Neural cell (in vitro differentiated cells): ENCODE measurements around the gene FAM168A. TPM values are rescaled to one million over a fixed set of nuclear protein-coding genes. Genes with fewer than 3 reads are reported as not detected.

ENCODE experiments used
- H2AFZ ChIP-seq: fragments of 200-600, 300-800 bp; sonication (generic), shearing (Covaris generic); 2 replicates; pipeline ENCODE4 v1.6.0; 2014; ENCODE audit warnings: low read depth, mild to moderate bottlenecking, antibody characterized with exemption, low read length, moderate library complexity
- H3F3A ChIP-seq: fragments of 200-600 bp; shearing (Covaris generic); 2 replicates; pipeline ENCODE4 v1.6.1; 2016; ENCODE audit warnings: mild to moderate bottlenecking, moderate library complexity, mixed read lengths, antibody characterized with exemption, low read length; ENCODE audit not compliant: insufficient read depth, poor library complexity, severe bottlenecking
- H3K27ac ChIP-seq: fragments of 200-600, 300-800 bp; sonication (generic), shearing (Covaris generic); 2 replicates; pipeline ENCODE4 v1.5.1; 2014; ENCODE audit warnings: mild to moderate bottlenecking, low read length, moderate library complexity
- H3K27me3 ChIP-seq: fragments of 300-800, 200-600 bp; sonication (generic), shearing (Covaris generic); 2 replicates; pipeline ENCODE4 v1.6.0; 2014; ENCODE audit warnings: mild to moderate bottlenecking, low read depth, low read length, moderate library complexity; ENCODE audit not compliant: insufficient read depth
- H3K36me3 ChIP-seq: fragments of 300-800, 200-600 bp; sonication (generic), shearing (Covaris generic); 2 replicates; pipeline ENCODE4 v1.5.1; 2014; ENCODE audit warnings: mild to moderate bottlenecking, antibody characterized with exemption, low read length, moderate library complexity; ENCODE audit not compliant: insufficient read depth
- H3K4me2 ChIP-seq: fragments of 300-800, 200-600 bp; sonication (generic), shearing (Covaris generic); 2 replicates; pipeline ENCODE4 v1.6.0; 2014; ENCODE audit warnings: mild to moderate bottlenecking, low read length
- H3K4me3 ChIP-seq: fragments of 300-800, 200-600 bp; sonication (generic), shearing (Covaris generic); 2 replicates; pipeline ENCODE4 v1.5.1; 2014; ENCODE audit warnings: mild to moderate bottlenecking, low read length, moderate library complexity
- H3K79me2 ChIP-seq: fragments of 200-600 bp; shearing (Covaris generic); replicated peaks from 2 replicates; pipeline ENCODE4 v1.6.0; 2014; ENCODE audit warnings: mild to moderate bottlenecking, low read length, moderate library complexity; ENCODE audit not compliant: insufficient read depth
- H3K9ac ChIP-seq: fragments of 300-800, 200-600 bp; sonication (generic), shearing (Covaris generic); 2 replicates; pipeline ENCODE4 v1.6.1; 2016; ENCODE audit warnings: mild to moderate bottlenecking, low read length, mixed read lengths
- H3K9me2 ChIP-seq: fragments of 200-600 bp; shearing (Covaris generic); 2 replicates; pipeline ENCODE4 v1.6.1; 2016; ENCODE audit warnings: mild to moderate bottlenecking, low read length, mixed read lengths; ENCODE audit not compliant: insufficient read depth
- H3K9me3 ChIP-seq: fragments of 200-600, 300-800 bp; sonication (generic), shearing (Covaris generic); 2 replicates; pipeline ENCODE4 v1.6.1; 2016; ENCODE audit warnings: mild to moderate bottlenecking, mixed run types, low read length, moderate library complexity, mixed read lengths
- H4K20me1 ChIP-seq: fragments of 200-600 bp; shearing (Covaris generic); 2 replicates; pipeline ENCODE4 v1.6.1; 2016; ENCODE audit warnings: mild to moderate bottlenecking, mixed run types; ENCODE audit not compliant: insufficient read depth
- EP300 ChIP-seq: fragments of 450-650 bp; conservative IDR thresholded peaks from 2 replicates; pipeline ENCODE4 v1.6.1; 2014; ENCODE audit warnings: antibody characterized with exemption, mild to moderate bottlenecking, moderate library complexity; ENCODE audit not compliant: poor library complexity, severe bottlenecking
- EZH2 ChIP-seq: fragments of 200-600, 300-800 bp; shearing (Covaris generic), sonication (generic); IDR thresholded peaks from 2 replicates; pipeline ENCODE4 v1.6.1; 2014; ENCODE audit warnings: antibody characterized with exemption, low read length, borderline replicate concordance, mild to moderate bottlenecking; ENCODE audit not compliant: insufficient read depth, poor library complexity, severe bottlenecking
- MXI1 ChIP-seq: fragments of 450-650 bp; conservative IDR thresholded peaks from 2 replicates; pipeline ENCODE4 v1.6.1; 2014; ENCODE audit warnings: antibody characterized with exemption, mild to moderate bottlenecking; ENCODE audit not compliant: poor library complexity, severe bottlenecking
- POLR2AphosphoS5 ChIP-seq: IDR thresholded peaks from 2 replicates; pipeline ENCODE4 v1.6.1; 2012
- RAD21 ChIP-seq: fragments of 450-650 bp; conservative IDR thresholded peaks from 2 replicates; pipeline ENCODE4 v1.6.1; 2014; ENCODE audit warnings: antibody characterized with exemption, mild to moderate bottlenecking, moderate library complexity
- SMC3 ChIP-seq: fragments of 450-650 bp; conservative IDR thresholded peaks from 2 replicates; pipeline ENCODE4 v1.6.1; 2014; ENCODE audit warnings: antibody characterized with exemption, mild to moderate bottlenecking, moderate library complexity; ENCODE audit not compliant: poor library complexity
- TAF1 ChIP-seq: IDR thresholded peaks from 2 replicates; pipeline ENCODE4 v1.6.1; 2012; ENCODE audit warnings: low read depth
- polyA plus RNA-seq: library from polyadenylated mRNA; depleted of rRNA; stranded (reverse); fragments of >200 nt; gene quantifications from 2 replicates; pipeline ENCODE4 v1.2.3, GENCODE V29; 2014
- TF ChIP-seq, protein P1 (sequence below): IDR thresholded peaks from 2 replicates; pipeline ENCODE4 v1.6.1; 2012; ENCODE audit warnings: borderline replicate concordance
- TF ChIP-seq, protein P2 (sequence below): fragments of 450-650 bp; IDR thresholded peaks from 2 replicates; pipeline ENCODE4 v1.5.1; 2014; ENCODE audit warnings: antibody characterized with exemption, mild to moderate bottlenecking, moderate library complexity; ENCODE audit not compliant: poor library complexity, severe bottlenecking

The FAM168A gene
- polyA plus RNA-seq, 1 donor from 2014 or later = 67.3 TPM

DNA sequence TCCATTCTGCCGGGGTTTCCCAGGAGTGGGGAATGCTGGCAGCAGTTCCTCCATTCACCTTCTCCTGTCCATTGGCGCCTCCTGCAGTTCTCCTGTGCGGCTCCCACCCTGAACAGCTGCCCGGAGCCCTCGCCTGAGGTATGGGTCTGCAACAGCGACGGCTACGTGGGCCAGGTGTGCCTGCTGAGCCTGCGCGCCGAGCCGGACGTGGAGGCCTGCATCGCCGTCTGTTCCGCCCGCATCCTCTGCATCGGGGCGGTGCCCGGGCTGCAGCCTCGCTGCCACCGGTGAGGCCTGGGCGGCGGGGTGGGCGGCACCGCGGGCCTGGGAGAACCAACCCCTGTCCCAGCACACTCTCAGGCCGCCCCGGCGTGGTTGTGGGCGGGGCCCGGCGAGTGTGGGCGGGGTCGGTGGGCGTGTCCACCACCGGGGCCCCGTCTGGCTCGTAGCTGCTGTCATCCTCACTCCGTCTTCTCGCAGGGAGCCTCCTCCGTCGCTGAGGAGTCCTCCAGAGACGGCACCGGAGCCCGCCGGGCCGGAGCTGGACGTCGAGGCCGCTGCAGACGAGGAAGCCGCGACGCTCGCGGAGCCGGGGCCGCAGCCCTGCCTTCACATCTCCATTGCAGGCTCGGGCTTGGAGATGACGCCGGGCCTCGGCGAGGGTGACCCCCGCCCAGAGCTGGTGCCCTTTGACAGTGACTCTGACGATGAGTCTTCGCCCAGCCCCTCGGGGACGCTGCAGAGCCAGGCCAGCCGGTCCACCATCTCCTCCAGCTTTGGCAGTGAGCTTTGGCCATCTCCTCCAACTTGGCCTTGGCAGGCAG lies 235.7 kb downstream of the FAM168A start:
- no peak overlapping the region for H3K27ac ChIP-seq
- no peaks in the 10 kb centered on the region for H3K79me2 ChIP-seq
- no peak overlapping the region for H3K9ac ChIP-seq
- H3K4me3 ChIP-seq = no peak overlapping the region
- no peaks in the 10 kb centered on the region for H3K36me3 ChIP-seq
- H3F3A ChIP-seq = no peaks in the 10 kb centered on the region
- no peak for TF ChIP-seq EP300
- no peak for TF ChIP-seq TAF1
- TF ChIP-seq EZH2 = no peak
- no peak for TF ChIP-seq POLR2AphosphoS5
- TF ChIP-seq SMC3 = no peak
- TF ChIP-seq, protein P1, sequence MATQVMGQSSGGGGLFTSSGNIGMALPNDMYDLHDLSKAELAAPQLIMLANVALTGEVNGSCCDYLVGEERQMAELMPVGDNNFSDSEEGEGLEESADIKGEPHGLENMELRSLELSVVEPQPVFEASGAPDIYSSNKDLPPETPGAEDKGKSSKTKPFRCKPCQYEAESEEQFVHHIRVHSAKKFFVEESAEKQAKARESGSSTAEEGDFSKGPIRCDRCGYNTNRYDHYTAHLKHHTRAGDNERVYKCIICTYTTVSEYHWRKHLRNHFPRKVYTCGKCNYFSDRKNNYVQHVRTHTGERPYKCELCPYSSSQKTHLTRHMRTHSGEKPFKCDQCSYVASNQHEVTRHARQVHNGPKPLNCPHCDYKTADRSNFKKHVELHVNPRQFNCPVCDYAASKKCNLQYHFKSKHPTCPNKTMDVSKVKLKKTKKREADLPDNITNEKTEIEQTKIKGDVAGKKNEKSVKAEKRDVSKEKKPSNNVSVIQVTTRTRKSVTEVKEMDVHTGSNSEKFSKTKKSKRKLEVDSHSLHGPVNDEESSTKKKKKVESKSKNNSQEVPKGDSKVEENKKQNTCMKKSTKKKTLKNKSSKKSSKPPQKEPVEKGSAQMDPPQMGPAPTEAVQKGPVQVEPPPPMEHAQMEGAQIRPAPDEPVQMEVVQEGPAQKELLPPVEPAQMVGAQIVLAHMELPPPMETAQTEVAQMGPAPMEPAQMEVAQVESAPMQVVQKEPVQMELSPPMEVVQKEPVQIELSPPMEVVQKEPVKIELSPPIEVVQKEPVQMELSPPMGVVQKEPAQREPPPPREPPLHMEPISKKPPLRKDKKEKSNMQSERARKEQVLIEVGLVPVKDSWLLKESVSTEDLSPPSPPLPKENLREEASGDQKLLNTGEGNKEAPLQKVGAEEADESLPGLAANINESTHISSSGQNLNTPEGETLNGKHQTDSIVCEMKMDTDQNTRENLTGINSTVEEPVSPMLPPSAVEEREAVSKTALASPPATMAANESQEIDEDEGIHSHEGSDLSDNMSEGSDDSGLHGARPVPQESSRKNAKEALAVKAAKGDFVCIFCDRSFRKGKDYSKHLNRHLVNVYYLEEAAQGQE = no peak
- TF ChIP-seq, protein P2, sequence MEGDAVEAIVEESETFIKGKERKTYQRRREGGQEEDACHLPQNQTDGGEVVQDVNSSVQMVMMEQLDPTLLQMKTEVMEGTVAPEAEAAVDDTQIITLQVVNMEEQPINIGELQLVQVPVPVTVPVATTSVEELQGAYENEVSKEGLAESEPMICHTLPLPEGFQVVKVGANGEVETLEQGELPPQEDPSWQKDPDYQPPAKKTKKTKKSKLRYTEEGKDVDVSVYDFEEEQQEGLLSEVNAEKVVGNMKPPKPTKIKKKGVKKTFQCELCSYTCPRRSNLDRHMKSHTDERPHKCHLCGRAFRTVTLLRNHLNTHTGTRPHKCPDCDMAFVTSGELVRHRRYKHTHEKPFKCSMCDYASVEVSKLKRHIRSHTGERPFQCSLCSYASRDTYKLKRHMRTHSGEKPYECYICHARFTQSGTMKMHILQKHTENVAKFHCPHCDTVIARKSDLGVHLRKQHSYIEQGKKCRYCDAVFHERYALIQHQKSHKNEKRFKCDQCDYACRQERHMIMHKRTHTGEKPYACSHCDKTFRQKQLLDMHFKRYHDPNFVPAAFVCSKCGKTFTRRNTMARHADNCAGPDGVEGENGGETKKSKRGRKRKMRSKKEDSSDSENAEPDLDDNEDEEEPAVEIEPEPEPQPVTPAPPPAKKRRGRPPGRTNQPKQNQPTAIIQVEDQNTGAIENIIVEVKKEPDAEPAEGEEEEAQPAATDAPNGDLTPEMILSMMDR = no peak
- TF ChIP-seq MXI1 = no peak
- no peak for TF ChIP-seq RAD21
- no peak overlapping the region for H3K4me2 ChIP-seq
- no peaks in the 10 kb centered on the region for H3K9me3 ChIP-seq
- H3K9me2 ChIP-seq = no peaks in the 10 kb centered on the region
- H2AFZ ChIP-seq = no peak overlapping the region
- H3K27me3 ChIP-seq = no peaks in the 10 kb centered on the region
- no peaks in the 10 kb centered on the region for H4K20me1 ChIP-seq

DNA sequence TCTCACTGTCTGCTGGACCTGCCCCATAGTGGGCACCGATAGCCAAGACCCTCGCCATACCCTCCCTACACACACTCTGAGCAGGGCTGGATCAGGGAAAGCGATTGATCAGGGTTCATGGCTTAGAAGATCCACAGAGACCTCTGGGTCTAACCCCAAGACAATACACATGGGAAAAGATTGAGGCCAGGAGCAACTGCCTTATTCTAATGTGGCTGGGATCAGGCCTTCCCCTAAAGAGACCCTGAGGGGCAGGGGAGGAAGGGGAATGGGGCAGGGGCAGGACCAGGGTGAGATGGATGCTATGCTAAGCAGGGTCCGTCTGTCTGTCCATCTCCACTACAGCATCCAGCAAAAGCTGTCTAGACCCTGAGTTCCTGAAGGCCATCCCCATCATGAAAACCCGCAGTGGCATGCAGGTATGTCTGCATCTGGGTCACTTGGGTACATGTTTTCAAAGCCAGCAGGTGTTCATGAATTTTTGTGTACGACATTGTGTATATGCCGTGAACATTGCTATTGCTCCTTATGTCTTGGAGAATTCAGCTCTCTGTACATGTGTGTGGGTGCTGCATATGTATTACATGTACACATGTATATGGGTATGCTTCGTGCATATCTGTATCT lies 237.1 kb downstream of the FAM168A start:
- Histone ChIP-seq H2AFZ (no peak overlapping the region), H3K27me3 (no peaks in the 10 kb centered on the region), H3K4me3 (no peak overlapping the region), H3K27ac (no peak overlapping the region), H3F3A (no peaks in the 10 kb centered on the region), H3K79me2 (no peaks in the 10 kb centered on the region), H3K9ac (no peak overlapping the region), H4K20me1 (no peaks in the 10 kb centered on the region), H3K4me2 (no peak overlapping the region), H3K36me3 (no peaks in the 10 kb centered on the region), H3K9me3 (no peaks in the 10 kb centered on the region), H3K9me2 (no peaks in the 10 kb centered on the region)
- TF ChIP-seq MXI1 (no peak), POLR2AphosphoS5 (no peak), EZH2 (no peak), SMC3 (no peak), EP300 (no peak)
- TF ChIP-seq, protein P1 = no peak
- TF ChIP-seq, protein P2 = no peak
